Measurements from ENCODE around the gene IP6K3.
A peak's percentile ranks its signal among the peaks of the same experiment; 100 is the strongest.

IP6K3 gene

DNA sequence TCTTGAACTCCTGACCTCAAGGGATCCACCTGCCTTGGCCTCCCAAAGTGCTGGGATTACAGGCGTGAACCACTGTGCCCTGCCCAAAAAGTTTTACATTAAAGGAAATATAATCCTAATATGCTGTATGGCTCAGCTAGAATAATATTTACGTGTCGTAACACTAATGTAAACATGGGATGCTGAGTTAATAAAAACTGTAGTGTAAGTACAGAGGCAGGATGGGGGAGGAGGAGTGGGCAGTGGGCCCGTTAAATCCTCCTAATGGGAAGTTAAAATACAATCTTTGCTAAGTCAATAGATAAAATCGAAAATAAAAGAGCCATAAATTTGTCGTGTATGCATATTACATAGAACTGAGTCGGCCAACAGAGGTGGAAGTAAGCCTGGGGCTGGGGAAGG lies 12.1 kb upstream of the IP6K3 start:
- DNase-seq: no peak

DNA sequence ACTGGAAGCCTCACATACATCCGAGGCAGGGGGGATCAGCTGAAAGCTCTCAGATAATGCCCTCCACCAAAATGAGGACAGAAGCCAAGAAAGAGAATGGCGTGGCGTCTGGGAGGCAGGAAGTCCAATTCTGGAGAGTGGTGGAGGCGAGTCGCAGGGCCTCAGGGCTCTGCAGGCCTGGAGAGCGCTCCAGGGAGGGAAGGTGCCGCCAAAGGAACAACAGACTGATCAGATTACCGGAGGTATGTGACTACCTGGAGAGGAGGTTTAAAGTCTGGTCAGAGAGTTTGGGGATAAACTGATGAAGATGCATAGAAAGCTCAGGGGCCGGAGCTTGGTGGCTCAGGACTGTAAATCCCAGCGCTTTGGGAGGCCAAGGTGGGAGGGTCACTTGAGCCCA lies 11.2 kb upstream of the IP6K3 start:
- no peak for DNase-seq

DNA sequence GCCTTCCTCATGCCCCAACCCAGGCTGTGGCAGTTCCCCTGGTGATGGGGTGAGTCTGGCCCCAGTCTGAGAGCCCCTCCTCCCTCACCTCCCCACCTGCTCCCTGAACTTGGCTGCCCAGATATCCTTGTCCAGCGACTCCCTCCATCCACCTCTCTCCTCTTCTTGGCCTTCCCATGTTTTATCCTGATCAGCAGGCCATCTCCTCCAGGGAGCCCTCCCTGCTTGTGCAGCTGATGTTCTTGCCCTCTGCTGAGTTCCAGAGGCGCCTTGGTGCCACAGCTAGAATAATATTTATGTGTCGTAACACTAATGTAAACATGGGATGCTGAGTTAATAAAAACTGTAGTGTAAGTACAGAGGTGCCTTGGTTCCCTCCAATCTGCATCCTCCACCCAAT lies 10.4 kb upstream of the IP6K3 start:
- DNase-seq: no peak

DNA sequence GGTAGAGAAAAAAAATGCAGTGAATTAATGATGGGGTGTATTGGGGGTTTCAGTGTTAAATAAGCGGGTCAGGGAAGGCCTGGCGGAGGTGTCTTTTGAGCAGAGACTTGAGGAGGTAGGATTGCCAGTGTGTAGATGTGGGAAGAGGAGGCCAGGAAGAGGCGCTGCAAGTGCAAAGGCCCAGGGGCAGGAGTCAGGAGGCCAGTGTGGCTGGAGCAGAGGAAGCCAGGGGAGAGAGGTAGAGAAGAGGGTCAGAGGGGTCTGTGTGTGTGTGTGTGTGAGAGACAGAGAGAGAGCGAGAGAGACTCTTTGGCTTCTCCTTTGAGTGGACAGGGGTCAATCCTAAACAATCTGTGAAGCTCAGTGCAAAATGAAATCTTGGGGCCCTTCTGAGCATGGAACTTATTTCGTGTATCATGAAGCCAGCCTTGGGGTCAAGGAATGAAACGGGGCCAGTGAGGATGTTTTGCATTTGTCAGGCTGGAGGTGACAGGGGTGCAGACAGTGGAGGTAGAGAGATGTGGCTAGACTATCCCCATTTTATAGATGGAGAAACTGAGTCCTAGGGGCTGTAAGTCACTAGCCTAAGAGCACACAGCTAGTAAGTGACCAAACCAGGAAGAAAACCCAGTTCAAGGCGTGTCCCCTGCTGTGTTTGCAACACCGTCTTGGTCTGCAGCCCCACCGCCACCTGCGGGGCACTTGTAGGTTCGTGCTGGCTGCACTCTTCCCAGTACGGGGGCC lies 9.7 kb upstream of the IP6K3 start:
- no peak for DNase-seq

DNA sequence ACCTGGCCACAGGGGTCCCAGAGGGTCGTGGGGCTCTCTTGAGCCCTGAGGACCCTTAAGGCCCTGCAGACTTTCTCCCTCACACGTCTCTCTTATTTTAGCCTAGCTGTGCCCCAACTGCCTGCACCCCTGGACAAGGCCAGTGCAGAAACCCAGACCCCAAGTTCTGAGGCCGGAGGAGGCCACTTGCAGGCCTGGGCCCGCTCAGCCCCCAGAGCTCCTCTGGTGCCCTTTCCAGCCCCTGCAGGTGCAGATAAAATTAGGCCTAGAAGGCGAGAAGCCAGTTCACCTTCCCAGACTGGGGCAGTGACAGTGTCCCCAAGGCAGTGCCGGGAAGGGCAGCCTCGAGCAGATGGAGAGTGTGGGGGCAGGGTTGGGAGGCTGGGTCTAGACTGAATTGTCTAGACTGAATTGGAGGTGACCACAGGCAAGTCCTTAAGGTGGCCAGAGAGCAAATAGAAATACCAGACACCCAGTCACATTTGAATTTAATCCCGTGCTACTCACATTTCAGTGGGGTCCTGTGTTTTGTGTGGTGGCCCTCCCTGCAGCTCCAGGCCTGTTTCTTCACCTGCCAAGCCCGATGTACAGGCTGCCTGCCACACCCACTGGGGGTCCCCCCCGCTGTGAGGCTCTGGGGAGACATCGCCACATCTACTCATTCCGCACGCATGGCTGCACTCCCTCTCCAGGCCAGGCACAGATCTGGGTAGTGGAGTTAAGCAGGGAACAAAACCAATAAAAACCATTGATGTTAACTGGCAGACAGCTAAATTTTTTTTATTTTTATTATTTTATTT lies 8.6 kb upstream of the IP6K3 start:
- DNase-seq: no peak

DNA sequence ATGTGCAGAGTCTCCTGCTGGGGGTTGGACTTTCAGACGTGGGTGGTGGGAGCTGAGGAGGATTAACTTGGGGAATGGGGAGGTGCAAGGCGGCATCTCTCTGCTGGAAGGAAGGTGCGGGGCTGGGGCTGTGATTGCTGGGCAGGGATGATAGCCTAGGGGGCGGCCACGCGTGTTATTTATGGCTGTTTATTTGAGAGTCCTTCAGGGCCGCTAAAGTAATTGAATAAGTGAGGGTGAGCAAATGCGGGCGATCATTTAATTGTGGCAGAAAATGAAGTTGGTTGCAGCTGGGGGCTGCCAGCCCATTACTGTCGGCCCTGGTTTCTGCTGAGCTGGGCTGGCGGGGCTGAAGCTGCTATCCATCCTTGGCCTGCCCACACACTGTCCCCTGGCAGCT lies 7.5 kb upstream of the IP6K3 start:
- DNase-seq: no peak

DNA sequence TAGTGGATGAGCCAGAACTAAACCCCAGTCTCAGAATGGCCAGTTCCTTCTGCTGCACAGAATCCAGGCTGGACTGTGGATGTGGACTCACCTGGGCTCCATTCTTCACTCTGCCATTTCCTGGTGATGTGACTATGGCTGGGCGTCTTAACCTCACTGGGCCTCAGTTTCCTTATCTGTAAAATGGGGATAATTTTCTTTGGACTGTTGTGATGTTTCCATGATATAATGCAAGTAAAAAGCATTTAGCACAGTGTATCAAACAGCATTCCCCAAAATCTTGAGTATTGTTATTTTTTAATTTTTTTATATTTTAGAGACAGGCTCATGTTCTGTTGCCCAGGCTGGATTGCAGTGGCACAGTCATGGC lies 5.9 kb upstream of the IP6K3 start:
- no peak for DNase-seq

DNA sequence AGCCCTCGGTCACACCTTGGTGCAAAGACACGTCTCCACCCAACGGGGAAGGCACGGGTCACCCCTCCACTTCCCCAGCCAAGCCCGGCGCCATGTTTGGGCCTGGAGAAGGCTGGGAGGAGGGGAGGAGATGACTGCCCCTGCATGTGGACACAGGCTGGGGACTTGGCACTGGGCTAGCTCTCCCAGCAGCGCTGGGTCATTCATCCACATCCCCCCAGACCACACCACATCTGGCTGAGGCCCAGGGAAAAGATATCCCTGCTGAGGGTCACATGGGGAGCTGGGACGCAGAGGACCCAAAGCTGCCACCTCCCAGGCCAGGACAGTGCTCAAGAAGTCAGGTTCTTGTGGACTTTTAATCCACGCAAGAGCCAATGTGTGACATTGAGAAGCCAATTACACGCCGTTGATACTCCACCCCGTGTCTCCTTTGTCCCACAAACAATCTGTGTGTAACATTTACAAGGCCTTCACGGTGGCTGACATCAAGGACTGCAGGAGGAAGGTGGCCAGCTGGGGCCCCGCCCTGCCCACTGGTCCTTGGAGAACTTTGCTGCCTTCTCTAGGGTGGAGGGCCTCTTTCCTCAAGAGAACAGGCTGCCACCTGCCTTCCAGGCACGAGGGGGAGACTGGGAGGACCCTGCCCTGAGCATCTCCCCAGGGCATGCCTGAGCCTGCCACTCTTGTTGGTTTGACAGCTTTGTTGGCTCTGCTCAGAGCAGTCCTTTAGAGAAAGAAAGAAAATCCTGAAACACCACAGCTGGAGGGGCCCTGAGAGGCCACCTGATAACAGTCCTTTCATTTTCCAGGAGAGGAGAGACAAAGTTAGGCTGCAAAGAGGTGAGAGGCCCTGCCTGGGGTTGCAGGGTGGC lies 5.3 kb upstream of the IP6K3 start:
- no peak for DNase-seq

DNA sequence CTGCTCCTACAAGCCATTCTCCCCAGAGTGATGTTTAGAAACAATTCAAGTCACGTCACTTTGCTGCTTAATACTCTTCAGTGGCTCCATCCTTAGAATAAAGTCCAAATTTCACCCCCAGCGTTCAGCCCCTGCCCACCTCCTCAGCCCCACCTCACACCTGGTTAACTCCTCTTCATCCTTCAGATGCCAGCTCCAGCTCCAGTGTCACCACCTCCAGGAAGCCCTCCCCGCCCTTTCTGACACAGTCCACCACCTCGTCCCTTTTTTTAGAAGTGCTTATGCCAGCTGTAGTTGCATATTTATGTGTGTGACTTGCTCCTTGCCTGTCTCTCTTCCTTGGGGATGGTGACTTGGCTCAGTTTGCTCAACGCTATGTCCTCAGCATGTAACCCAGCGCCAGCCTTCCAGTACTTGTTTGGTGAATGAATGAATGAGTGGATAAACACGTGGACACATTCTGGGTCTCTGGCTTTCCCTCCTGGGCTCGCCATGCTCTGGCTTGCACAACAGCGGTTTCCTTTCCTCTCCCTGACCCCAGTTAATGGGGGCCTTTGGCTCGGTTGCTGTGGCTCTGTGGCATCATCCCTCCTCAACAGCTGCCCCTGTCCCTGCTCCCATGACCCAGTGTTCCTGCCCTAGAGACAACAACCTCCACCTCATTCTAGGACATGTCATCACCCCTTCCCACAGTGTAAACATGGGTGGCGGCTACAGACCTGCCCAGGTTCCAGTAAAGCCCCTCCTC lies 3.7 kb upstream of the IP6K3 start:
- no peak for DNase-seq

DNA sequence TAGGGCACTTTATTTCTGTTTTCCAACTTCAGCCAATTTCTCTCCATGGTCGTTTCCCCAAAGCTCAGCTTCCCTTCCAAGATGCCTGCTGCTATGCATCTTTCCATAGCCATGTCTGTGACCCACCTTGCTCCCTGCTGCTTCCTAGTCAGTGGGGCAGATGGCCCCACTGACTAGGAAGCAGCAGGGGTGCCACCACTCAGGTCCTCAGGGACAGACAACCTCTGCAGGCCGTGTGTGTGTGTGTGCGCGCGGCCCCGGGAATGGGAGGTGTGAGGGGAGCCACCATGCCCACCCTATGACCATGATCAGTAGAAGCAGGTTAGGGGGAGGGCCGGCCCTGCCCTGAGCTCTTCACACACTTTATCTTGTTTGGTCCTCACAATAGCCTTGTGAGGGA lies 2.7 kb upstream of the IP6K3 start:
- no peak for DNase-seq

DNA sequence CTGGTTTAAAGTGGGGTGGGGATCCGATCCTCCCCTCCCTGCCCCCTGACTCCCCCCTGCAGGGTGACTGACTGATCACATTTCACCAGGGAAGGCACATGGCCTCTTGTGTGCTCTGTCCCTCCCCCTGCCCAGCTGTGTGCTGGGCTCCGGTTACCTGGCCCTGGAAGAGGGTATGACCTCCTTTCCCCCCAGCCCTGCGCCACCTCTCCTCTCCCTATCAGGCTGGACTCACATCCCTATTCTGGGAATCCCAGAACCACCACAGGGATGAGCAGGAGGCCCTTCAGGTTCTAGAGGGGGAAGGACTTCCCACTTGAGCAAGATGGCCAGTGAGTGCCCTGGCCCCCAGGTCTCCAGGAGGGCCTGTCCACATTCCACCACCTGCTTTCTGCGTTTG lies 2.1 kb upstream of the IP6K3 start:
- DNase-seq: no peak

DNA sequence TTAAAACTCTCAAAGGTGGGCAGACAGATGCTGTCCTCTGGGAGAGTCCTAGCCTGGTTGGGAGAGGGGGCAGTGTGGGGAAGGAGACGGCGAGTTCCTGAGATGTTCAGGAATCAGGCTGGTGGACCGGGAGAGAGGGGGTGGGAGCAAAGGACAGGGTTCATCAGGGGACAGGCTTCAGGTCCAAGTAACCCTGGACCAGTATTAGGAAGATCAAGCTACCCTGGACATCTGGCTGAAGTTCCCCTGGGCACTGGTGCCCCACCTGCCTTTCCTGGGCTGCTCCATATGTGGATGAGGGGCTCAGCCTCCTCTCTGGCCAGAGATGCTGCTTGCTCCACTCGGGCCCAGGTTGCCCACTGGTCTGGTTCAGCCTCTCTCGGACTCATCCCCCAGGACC lies 1.1 kb upstream of the IP6K3 start:
- DNase-seq: no peak

DNA sequence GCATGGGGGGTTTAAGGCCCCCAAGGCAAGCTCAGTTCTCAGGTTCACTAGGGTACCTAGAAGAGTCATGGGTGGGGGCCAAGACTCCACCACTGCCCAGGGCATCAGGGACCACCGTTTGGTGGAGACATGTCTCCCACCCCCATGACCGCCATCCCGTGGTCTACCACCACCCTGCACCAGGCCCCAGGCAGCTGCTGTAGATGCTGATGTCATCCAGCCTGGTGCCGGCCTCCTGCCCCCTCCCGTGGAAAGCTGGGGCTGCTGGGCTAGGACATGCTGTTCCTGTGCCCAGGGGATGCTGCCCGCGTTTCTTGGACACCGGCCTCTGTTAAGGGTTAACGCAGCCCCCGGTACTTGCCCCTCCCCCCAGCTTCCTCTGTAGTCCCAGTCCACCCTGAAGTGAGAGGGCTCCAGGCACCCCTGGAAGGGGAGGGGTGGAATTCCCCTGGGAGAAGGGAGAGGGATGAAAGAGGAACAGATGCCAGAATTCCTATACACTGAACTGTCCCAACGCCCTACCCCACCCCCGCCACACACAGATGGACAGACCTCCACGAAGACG lies 587 bp downstream of the IP6K3 start:
- no peak for DNase-seq

DNA sequence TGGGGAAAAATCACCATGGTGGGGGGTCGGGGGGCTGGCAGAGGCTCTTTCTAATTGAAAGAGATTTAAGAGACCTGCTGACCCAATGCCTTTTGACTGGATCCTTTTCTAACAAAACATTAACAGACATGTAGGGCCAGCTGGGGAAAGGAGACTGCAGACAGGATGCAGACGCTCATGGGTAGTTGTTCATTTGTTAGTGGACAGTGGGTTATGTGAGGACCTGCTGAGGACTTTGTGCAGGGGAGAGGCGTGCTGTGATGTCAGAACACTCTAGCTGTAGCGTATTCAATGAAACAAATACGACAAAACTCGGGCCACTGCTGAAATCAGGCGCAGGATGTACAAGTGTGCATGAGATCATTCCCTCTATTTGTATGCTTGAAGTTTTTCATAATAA lies 1.2 kb downstream of the IP6K3 start:
- DNase-seq: no peak

DNA sequence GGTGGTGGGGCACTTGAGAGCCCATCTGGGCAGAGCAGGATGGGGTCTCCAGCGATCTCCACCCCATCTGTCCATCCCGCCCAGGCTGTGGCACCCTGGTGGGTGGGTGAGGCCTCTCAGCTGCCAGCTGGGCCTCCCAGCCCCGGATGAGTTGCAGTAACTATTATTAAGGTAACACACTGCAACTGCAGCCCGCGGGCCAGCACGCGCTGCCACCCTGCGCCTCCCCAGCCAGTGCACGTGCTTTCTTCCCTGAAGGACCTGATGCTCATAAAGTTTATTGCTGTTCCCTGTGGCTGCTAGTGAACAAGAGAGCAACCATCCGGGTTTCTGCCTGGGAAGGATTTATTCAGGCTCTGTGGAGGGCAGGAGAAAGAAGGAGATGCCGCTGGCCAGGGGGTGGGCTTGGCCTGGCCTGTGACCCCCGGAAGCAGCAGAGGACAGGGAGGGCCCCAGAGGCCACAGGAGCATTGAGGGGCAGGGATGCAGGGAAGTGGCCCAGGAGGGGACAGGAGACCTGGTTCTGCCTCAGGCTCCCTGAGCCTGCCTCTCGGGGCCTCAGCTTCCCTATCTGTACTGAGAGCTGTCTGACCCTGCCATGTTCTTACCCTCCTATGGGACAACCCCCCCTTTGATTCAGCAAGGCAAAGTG lies 1.7 kb downstream of the IP6K3 start:
- no peak for DNase-seq

DNA sequence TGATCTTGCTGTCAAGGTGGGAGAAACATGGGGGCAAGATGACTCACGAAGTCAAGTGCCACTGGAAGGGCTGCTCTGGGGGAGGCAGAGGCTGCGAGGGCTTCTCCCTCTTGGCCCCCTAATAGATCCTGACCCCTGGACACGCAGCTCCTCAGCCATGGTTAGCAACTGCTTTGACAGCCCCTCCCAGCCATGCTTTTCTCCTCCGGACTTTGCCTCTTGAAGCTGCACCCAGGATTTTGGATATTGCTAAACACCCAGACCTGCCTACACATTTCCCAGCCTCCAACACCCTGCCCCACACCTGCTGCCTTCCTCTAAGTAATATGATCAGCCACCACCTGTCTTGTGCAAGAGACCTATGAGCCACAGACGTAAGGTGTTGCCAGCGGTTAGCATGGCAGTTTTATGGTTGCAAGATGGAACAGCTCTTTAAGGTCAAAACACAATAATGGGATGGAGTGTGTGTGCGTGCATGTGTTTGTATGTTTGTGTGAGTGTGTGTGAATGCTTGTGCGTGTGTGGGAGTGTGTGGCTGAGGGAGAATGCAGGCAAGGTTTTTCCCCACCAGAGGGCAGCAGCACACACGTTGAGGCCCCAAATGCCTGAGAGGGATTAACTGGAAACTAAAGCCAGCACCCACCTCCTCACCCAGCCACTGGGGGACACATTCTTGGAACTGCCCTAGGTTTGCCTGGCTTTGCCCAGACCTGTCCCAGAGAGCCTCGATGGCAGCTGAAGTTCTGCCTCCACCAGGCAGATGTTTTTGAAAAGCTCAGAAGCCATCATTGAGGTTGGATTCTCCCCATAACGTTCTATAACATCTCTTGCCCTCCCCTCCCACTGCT lies 2.5 kb downstream of the IP6K3 start:
- peak in 1 of 2 experiments; percentile 33 for DNase-seq

DNA sequence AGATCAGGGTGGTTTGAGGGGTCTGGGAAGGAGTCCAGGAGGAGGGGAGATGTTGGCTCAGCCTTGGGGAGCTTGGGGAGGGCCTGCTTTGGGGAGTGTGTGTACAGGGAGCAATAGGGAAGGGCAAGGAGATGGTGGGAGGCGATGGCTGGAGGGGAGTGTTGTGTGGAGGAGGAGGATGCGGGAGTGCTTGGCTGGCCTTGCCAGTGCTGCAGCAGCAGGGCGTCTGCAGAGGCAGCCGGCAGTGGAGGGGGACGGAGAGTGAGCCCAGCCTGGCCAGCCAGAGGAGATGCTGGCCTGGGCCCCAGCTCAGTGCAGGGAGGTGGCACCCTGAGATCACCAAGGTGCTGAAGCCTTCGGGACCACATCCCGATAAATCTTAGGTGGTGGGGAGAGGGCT lies 3.9 kb downstream of the IP6K3 start:
- peak in 1 of 2 experiments; percentile 17 for DNase-seq

DNA sequence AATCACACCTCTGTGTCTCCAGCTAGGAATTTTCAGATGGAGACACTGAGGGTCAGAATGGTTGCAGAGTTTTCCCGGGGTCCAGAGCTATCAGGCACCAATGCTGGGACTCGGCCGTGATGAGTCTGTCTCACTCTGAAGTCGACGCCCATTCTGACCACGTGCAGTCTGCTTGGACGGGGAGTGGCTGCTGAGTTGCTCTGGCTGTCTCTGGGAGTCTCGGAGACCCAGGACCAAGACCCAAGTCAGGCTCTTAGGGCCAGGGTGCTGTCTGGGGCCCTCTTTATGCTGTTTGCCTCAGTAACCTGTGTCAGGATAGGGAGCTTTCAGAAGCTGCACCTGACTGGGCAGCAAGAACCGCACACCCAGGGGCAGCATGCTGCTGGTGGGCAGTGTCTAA lies 4.6 kb downstream of the IP6K3 start:
- no peak for DNase-seq

DNA sequence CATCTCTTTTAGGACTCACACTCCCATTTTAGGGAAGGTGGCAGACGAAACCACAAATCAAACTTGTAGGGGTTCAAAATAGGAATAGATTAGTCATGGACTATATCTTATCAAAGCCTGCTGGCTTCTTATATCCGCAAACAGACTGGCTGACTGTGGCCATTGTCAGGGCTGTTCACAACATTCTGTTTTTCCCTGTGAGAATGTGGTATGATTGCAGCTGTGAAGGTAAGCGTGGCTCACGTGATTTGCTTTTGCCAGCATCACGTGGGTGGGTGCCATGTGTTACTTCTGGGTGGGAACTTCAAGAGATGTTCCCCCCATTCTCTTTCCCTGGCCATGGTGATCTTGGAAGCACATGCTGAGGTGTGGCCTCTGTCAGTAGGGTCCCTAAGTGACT lies 5.9 kb downstream of the IP6K3 start:
- DNase-seq: no peak

DNA sequence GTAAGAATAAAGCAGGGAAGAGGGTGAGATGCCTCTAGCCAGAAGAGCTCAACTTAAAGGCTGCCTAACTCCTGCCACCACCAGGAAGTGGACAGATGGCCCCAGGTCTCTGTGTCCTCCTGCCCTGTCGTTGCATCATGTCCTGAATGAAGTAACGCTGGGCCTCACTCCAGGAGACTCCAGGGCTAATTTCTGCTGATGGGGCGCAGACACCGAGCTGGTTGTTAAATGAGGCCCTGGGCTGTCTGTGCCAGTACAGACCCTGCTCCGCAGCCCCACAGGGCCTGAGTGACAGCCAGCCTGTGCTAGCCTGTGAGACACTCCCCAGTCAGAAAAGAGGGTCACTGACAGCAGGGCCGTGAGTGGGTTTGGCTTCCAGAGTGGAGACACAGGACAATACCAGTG lies 6.5 kb downstream of the IP6K3 start:
- peak; percentile 74 to 92 for DNase-seq

DNA sequence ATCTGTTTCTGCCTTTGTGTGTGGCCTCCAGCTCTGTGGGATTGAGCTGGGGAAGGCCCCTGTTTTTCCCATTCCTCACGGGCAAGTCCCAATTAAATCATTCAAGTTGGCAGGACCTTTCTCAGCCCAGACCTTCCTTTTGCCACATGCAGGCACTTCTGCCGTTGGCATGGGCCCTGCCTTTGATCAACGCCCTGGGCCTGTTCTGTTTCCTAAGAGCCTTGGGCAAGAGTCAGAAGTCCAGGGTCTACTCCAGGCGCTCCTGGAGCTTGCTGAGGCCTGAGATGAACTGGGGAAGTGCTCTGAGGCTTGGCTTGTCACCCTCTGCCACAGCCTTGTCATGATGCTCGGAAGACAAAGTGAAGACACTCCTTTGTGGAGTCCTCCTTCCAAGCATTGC lies 7.1 kb downstream of the IP6K3 start:
- no peak for DNase-seq

All from cerebellar nuclear complex (tissue), 1 donor.